GM18867 (cell line): ENCODE measurements around the gene KHDRBS1.
"Not testable (repeated sequence)": the region's sequence is repeated elsewhere in the genome, so short reads cannot be mapped to it uniquely, and the experiment has no call there.

Experiments
- ATAC-seq: cut with Tn5 transposase; IDR thresholded peaks from one replicate; pipeline ENCODE4 v1.9.1; 2021; ENCODE audit warnings: mild to moderate bottlenecking, moderate library complexity; ENCODE audit not compliant: unreplicated experiment

The KHDRBS1 gene

DNA sequence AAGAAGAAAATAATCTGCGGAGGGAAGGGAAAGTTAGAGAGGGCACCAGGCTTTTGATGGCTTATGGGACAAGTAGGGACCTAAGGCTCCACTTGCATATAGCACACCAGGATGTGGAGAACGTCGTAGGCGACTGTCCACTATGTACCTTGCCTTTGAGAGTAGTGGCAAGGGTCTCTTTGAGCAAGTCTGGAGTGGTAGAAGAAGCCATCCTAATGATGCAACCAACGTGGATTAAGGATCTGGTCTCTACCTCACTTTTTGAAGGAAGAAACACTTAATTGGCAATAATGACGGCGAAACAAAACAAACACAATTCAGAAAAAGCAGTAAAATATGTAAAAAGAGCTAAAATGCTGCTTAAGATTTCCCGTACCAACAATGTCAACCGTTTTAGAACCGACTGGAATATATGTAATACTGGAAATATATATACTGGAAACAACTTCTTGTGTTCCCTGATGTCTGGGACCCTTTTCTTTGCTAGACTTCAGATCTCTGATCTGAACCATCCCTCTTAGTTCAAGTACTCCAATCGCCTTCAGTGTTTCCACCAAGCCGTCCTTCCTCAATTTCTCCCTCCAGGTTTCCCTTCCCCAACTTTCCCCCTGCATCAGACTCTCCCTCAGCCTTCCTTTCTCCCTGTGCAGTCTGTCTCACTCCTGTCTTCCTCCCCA lies 821 bp upstream of the KHDRBS1 start:
- no peak for ATAC-seq

DNA sequence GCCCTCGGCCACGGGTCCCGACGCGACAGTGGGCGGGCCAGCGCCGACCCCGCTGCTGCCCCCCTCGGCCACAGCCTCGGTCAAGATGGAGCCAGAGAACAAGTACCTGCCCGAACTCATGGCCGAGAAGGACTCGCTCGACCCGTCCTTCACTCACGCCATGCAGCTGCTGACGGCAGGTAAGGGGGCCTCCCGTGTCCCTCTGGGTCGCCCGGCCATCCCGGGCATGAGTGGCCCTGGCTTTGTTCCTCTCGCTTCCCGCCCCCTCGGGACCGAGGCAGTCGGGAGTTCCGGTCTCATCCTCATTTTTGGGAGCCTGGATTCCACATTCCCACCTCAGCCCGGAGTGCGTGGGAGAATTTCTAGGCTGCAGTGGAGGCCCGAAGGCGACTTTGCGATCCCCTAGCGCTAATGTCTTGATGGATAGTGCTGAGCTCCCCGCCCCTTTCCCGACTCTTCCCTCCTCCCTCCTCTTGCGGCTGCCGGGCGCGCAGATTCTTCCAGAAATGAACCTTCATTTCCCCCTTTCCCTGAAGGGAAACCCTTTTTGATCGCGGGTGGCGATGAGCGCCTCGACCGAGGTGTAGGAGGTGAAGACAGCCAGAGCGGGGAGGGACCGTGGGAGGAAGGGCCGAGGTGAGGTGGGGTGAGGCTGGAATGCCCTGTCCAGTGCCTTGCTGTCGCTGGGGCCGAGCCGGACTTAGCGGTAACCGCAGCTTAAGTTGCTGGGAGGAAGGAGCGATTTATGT lies 705 bp downstream of the KHDRBS1 start:
- peak; percentile 29 for ATAC-seq

DNA sequence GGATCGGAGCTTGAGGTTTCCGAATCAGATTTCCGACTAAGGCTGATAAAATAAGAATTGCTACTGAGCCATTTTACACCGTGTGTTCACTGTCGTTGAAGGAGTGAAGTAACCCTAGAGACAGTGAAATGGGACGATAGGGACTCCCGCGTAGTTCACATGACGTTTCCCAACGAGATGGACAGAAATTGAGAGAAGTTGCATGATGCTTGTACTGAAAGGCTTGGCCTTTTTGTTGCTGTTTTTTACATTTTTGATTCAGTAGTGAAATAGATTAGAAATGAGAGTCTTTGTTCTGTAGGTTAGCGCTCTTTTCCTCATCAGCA lies 1.2 kb downstream of the KHDRBS1 start:
- ATAC-seq: no peak

GRCh38 chr1:32020339-32020738 lies 6.7 kb downstream of the KHDRBS1 start:
- no peak for ATAC-seq

DNA sequence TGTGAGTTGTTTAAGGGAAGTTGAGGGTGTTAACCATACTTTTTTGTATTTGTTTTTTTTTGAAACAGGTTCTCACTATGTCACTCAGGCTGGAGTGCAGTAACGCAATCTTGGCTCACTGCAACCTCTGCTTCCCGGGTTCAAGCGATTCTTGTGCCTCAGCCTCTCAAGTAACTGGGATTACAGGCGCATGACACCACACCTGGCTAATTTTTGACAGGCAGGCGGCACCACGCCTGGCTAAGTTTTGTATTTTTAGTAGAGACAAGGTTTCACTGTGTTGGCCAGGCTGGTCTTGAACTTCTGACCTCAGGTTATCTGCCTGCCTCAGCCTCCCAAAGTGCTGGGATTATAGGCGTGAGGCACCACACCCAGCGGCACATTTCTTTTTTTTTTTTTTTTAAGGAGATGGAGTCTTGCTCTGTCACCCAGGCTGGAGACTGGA lies 7.9 kb downstream of the KHDRBS1 start:
- not testable (repeated sequence) for ATAC-seq

GRCh38 chr1:32023351-32023750 lies 9.7 kb downstream of the KHDRBS1 start:
- no peak for ATAC-seq

- no peak for ATAC-seq
These were observed 11.8 kb downstream of the KHDRBS1 start for GRCh38 chr1:32025515-32025914.

DNA sequence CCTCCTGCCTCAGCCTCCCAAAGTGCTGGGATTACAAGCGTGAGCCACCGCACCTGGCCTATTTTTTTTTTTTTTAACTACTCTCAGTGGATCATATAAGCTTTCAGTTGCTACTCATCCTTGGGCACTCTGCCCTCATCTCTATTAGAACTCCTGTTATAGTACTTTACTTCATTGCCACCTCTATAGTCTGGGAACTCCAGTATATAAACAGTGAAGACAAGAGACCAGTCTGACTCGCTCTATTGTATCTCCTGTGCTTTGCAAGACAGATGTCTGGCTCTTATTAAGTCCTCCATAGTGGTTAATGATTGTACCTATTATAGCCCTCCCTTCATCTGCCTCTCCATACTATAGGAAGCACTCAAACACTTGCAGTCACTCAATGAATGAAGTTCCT lies 15.1 kb downstream of the KHDRBS1 start:
- ATAC-seq: no peak

DNA sequence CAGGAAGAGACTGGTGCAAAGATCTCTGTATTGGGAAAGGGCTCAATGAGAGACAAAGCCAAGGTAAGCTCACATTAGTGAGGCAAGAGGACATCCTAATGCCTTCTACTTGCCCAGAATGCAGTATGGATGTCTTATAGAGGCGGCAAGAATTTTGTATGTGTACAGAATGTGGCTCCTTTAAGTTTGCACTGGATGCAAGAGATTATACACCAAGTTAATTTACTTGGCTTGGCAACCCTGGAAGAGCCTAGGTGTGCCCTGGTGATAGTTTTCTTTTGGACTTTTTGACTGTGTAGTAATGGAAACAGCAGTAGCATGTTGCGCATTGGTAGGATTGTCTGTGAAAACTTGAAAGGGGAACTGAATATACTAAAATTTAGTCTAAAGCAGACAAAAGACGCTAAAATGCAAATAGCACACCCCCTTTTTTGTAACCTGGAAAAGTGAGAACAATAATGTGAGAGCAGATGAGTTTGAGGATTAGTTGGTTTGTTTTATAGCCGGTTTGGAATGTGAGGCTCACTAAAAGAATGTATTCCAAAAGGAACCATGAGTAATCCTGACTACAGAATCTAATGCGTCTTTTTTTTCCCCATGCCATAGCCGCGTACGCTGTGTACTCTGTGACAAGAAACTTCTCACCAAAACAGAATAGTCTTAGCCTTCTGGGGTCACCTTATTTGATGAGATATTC lies 18.1 kb downstream of the KHDRBS1 start:
- ATAC-seq: no peak

DNA sequence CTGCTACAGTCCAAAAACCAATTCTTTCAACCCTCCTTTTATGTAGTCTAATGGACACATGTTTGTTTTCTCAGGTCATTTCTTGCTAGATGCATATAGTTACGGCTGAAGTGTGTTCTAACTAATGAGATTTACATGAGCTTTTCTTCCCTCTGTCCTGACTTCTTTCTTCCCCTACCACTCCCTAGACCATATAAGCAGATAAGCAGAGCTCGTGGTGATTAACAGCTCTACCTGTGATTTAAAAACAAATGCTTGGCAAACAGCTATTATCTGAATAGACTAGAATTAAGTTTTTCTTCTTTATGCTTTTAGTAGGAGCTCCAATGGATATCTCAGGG lies 18.6 kb downstream of the KHDRBS1 start:
- no peak for ATAC-seq

DNA sequence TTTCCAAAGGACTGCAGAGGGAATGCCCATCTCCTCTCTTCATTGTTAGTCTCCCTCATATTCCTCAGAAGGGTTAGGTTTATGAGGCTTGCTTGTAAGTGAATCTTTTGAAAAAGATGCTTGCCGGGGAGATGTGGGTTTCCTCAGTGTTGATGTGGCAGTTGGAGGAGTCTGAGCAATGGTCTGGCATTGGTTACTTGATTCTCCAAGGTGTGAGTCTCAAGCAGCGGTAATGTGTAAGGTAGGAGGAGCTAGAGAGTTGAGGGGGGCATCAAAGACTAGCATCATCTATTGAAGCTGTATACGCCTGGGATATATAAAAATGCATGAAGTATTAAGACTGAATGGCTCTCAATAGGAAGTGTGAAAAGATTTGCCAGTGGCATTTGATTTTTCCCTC lies 21.5 kb downstream of the KHDRBS1 start:
- ATAC-seq: no peak

DNA sequence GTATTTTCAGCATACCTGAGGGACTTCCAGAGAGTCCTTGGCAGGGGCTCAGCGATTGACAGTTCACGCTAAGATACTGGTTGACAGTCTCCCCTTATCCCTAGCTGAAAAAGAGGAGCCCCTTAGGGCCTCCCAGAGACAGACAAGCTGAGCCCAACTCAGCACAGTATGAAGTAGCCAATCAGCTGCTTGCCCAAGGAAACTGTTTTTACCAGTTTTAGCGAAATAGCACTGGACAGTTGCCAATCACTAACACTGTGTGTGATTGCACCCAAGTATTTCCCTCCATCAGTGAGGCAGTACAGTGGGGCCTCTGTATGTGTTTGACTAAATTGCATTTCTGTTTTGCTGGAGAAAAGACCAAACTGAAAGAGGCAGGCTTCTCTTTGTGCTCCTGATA lies 27.0 kb downstream of the KHDRBS1 start:
- no peak for ATAC-seq

GRCh38 chr1:32042330-32042729 lies 28.7 kb downstream of the KHDRBS1 start:
- ATAC-seq: no peak

- no peak for ATAC-seq
These were observed 30.6 kb downstream of the KHDRBS1 start for GRCh38 chr1:32044234-32044633.

- no peak for ATAC-seq
These were observed 32.1 kb downstream of the KHDRBS1 start for GRCh38 chr1:32045772-32046171.

GRCh38 chr1:32047701-32048100 lies 34.0 kb downstream of the KHDRBS1 start:
- ATAC-seq: no peak

- no peak for ATAC-seq
These were observed 34.8 kb downstream of the KHDRBS1 start for GRCh38 chr1:32048440-32048839.

GRCh38 chr1:32051706-32052105 lies 38.0 kb downstream of the KHDRBS1 start:
- no peak for ATAC-seq

- no peak for ATAC-seq
These were observed 39.2 kb downstream of the KHDRBS1 start for GRCh38 chr1:32052887-32053286.

DNA sequence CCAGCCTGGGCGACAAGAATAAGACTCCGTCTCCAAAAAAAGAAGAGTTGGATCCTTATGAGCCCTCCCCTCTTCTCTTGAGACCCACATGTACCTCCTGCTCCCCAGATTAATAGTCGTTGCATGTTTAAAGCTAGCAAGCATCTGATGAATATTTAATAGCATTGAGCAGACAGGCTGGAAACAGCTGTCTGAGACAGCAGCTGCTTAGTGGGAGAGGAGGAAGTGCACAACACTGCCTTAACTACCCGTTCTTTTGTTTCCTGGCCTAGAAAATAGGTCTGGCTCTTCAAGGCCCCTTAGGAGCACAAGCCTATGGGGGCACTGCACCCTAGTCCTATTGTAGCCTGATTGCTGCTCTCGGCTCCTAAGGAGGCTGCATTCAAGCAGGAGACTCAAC lies 41.7 kb downstream of the KHDRBS1 start:
- ATAC-seq: no peak

DNA sequence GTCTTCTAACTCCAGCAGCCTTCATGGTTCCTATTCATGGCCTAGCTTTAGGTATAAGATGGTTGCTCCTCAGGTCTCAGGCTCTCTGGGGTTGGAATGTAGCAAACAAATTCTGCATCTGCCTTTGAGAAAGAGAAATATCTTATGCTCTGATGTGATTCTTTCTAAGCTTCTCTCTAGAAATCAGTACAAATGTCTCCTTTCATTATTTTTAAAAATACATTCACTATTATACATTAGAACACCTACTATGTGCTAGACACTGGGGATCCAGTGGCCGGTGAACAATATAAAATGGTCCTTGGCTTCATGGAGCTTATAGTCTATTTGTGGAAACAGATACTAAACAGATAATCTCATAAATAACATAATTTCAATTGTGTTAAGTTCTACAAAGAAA lies 42.9 kb downstream of the KHDRBS1 start:
- ATAC-seq: no peak

GRCh38 chr1:32060914-32061313 lies 47.2 kb downstream of the KHDRBS1 start:
- ATAC-seq: no peak
